ENCODE data around the gene GLTPD2.
A peak's percentile ranks its signal among the peaks of the same experiment; 100 is the strongest.

GLTPD2 gene

DNA sequence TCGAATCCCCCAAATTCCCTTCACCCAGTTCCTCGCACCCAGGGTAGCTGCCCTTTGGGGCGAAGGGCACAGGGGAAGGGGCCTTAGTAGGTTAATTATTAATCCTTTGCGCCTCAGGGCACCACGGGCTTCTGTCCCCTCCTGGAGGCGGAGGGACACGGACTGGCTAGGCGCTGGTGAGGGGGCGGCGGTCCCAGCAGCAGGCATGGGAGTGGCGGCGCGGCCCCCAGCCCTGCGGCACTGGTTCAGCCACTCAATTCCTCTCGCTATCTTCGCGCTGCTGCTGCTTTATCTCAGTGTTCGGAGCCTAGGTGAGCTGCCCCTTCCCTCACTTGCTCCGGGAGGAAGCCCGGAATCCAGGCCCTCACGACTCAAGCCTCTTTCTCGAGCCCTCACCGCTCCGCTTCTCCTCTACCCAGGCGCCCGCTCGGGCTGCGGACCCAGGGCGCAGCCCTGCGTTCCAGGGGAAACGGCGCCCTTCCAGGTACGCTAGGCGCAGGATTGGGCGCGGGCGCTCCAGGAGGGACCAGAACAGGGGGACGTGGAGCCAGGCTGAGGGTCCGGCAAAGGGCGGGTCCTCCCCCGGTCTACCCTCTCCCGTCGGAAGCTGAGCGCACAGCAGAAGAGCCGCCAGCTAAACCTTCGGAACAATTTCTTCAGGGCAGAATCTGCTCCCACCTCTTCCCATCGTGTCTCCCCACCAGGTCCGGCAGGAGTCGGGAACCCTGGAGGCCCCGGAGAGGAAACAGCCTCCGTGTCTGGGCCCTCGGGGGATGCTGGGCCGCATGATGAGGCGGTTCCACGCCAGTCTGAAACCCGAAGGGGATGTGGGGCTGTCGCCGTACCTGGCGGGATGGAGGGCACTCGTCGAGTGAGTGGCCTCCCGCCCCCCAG, at the start of gene GLTPD2:
Gene GLTPD2 (plus strand): TSS at position 158 of the 894 bp plus-strand sequence. CDS start 48 bp downstream, at position 206.
- H3K4me3 ChIP-seq (ENCODE audit: low read depth, low read length): peak within 1 kb of the TSS; percentile 58
- no peak for DNase-seq (ENCODE audit: low read depth)
- TF ChIP-seq CTCF (IDR thresholded peaks at IDR 0.05; ENCODE audit: low read depth, low read length, missing control alignments): no peak
- in situ Hi-C loops (cut with HindIII; ENCODE audit: low sequenced_read_pairs): loop anchor here (5.0 kb wide), 2 partner anchors 48 to 62 kb away; no protein-coding TSS in a partner anchor

DNA sequence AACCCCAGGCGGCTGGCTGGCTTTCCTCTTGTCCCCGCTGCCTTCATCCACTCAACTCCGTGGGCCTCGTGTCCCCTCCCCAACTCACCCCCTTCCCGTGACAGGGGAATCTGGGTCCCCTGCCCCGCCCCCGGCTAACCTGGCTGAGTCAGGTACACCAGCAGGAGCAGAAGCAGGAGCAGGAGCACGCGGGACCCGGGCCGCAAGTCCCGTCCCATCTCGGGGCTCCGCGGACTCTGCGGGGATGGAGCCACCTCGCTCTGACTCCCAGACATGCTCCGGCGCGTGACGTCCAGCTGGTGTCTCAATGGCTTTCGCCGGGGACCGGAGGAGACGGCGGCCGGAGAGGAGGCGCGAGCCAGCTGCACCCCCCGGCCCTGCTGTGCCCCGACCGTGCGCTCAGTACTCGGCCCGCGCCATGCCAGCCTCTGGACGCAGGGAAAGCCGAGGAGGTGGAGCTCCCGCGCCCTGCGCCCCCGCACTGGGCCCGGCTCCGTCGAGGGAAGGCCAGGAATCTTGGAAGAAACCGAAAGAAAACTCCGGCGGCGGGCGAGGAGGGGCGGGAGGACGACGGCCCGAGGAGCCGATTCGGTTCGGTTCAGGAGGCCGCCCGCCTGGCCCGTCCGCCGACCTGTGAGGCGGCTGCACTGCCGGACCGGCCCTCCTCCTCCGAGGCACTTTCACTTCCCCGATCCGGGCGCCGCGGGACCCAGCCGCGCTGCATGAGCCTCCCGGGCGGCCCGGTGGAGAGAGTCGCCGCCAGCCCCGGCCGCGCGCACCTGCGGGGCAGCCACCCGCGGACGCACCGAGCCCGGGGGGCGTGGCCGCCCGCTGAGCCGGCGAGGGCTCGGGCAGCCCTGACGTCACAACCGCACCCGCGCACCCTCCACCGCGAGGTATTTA, 49.4 kb upstream of the GLTPD2 start, which contains the start of the genes CXCL16 and ZMYND15:
Gene CXCL16 (minus strand): TSS at position 807 of the 903 bp plus-strand sequence. CDS start 589 bp downstream, at position 218.
Gene ZMYND15 (plus strand): TSS at position 712 of the 903 bp plus-strand sequence. CDS start 716 bp downstream, outside the sequence.
- DNase-seq (ENCODE audit: low read depth): no peak
- peak within 1 kb of the TSS; percentile 60 for H3K4me3 ChIP-seq (ENCODE audit: low read depth, low read length)
- no peak for TF ChIP-seq CTCF (IDR thresholded peaks at IDR 0.05; ENCODE audit: low read depth, low read length, missing control alignments)

DNA sequence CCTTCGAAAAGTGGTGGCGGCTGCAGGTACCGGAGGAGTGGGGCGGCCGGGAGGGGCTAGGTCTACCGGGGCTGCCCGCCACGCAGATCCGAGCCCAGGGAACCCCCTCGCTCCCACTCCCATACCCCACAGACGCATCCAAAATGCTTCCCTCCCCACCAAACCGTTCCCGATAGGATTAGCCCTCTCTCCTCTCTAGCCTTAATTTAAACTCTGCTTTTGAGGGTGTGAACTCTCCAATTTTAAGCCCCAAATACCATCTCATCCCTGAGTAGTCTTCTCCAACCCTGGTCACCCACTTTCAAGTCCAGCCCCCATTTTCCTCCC, 48.8 kb upstream of the GLTPD2 start:
- peak overlapping the region; percentile 60 for H3K4me3 ChIP-seq (ENCODE audit: low read depth, low read length)
- no peak for DNase-seq (ENCODE audit: low read depth)
- TF ChIP-seq CTCF (IDR thresholded peaks at IDR 0.05; ENCODE audit: low read depth, low read length, missing control alignments): no peak
- in situ Hi-C loops (cut with HindIII; ENCODE audit: low sequenced_read_pairs): no loop called here

More for the DNA sequence above, 49.4 kb upstream of the GLTPD2 start, which contains the start of the genes CXCL16 and ZMYND15:
- in situ Hi-C loops (cut with HindIII; ENCODE audit: low sequenced_read_pairs): no loop called here

DNA sequence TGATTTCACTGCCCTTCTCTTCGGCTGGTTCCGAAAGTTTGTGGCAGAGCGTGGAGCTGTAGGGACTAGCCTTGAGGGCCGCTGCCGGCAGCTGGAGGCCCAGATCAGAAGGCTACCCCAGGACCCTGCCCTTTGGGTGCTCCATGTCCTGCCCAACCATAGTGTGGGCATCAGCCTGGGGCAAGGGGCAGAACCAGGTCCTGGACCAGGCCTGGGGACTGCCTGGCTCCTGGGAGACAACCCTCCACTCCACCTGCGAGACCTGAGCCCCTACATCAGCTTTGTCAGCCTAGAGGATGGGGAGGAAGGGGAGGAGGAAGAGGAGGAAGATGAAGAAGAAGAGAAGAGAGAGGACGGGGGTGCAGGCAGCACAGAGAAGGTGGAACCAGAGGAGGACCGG, 48.2 kb upstream of the GLTPD2 start:
- TF ChIP-seq CTCF (IDR thresholded peaks at IDR 0.05; ENCODE audit: low read depth, low read length, missing control alignments): no peak
- in situ Hi-C loops (cut with HindIII; ENCODE audit: low sequenced_read_pairs): no loop called here
- no peak for DNase-seq (ENCODE audit: low read depth)
- H3K4me3 ChIP-seq (ENCODE audit: low read depth, low read length): no peak overlapping the region

- in situ Hi-C loops (cut with HindIII; ENCODE audit: low sequenced_read_pairs): no loop called here
- no peak overlapping the region for H3K4me3 ChIP-seq (ENCODE audit: low read depth, low read length)
- TF ChIP-seq CTCF (IDR thresholded peaks at IDR 0.05; ENCODE audit: low read depth, low read length, missing control alignments): no peak
- no peak for DNase-seq (ENCODE audit: low read depth)
Measured at GRCh38 chr17:4741544-4741943, 47.2 kb upstream of the GLTPD2 start.

GRCh38 chr17:4742133-4742532, 46.6 kb upstream of the GLTPD2 start:
- DNase-seq (ENCODE audit: low read depth): no peak
- in situ Hi-C loops (cut with HindIII; ENCODE audit: low sequenced_read_pairs): no loop called here
- H3K4me3 ChIP-seq (ENCODE audit: low read depth, low read length): no peak overlapping the region
- TF ChIP-seq CTCF (IDR thresholded peaks at IDR 0.05; ENCODE audit: low read depth, low read length, missing control alignments): no peak
